22Rv1 (cell line): ENCODE data around the gene SLC35D3.

Experiments used
- CTCF ChIP-seq: fragments of 450-650 bp; IDR thresholded peaks from 2 replicates; pipeline ENCODE4 v1.5.1; 2017; ENCODE audit warnings: mild to moderate bottlenecking
- ZFX ChIP-seq: fragments of 450-650 bp; IDR thresholded peaks from 2 replicates; pipeline ENCODE4 v1.6.1; 2017; ENCODE audit warnings: antibody characterized with exemption, borderline replicate concordance

GRCh38 chr6:136962661-136963060 is 40.6 kb downstream of the SLC35D3 start:
- TF ChIP-seq CTCF = no peak
- TF ChIP-seq ZFX = no peak
